ENCODE results near the gene TMEM233.

DNA sequence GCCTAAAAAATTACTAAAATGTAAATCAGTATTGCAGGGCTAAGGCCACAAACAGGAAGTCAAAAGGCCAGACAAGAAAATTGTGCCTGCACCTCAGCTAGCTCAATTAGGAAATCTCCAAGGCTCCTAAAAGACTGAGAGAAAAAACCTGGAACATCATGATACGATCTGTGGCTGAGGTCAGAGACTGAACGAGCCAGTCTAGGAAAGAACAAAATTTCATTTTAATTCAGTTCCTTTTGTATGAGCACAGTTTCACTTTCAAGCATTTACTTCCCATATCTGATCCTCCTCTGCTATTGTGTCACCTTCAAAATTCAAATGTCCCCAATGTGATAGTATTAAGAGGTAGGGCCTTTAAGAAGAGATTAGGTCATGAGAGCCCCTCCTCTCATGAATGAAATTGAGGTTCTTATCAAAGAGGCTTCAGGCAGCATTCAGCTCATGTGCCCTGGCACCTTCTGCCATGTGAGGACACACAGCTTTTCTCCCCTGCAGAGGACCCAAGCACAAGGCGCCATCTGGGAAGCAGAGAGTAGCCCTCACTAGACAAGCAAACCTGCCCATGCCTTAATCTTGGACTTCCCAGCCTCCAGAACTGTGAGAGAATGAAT, 89.2 kb downstream of the TMEM233 start:
- TF ChIP-seq EZH2phosphoT487 (IDR thresholded peaks at IDR 0.05; ENCODE audit: borderline replicate concordance, low read depth, low read length) (no peak), CTCF (conservative IDR thresholded peaks at IDR 0.05; ENCODE audit: low read length) (no peak)
